IMR-90 (cell line): Measurements from ENCODE around the gene GAS2L2. TPM values are rescaled to one million over a fixed set of nuclear protein-coding genes. Genes with fewer than 3 reads are reported as not detected.

Experiments
- ATAC-seq: fragments of 200-7000 bp; cut with Tn5 transposase; 2 replicates; pipeline ENCODE4 v1.9.1; 2020; ENCODE audit warnings: low read depth, mild to moderate bottlenecking, moderate library complexity
- BruUV-seq: library from RNA; stranded (reverse); fragments of 400-500 nt; replicated peaks from 2 replicates; lab custom pipeline; 2021; lab: Mats Ljungman, UMichigan
- CTCF ChIA-PET: fragments of 300-600 bp; formaldehyde crosslinking; extraction: SDS; loops from one replicate; lab custom pipeline; 2021; ENCODE audit warnings: antibody characterized with exemption; lab: Yijun Ruan, JAX
- POLR2A ChIA-PET: fragments of 300-600 bp; sonication (Branson Sonifier 250); formaldehyde crosslinking; loops from one replicate; lab custom pipeline; 2022; ENCODE audit warnings: antibody characterized with exemption; ENCODE audit not compliant: unreplicated experiment; lab: Charles Lee
- DNase-seq: peaks from one replicate; pipeline ENCODE4 v3.0.0; 2013
- H2AFZ ChIP-seq: replicated peaks from 2 replicates; pipeline ENCODE3; 2013; ENCODE audit warnings: low read length, mild to moderate bottlenecking; ENCODE audit not compliant: poor library complexity
- H2AK5ac ChIP-seq: 2 replicates; pipeline ENCODE4 v1.6.1; 2013; ENCODE audit warnings: low read depth, low read length, inconsistent platforms
- H2AK9ac ChIP-seq: replicated peaks from 2 replicates; pipeline ENCODE3; 2013; ENCODE audit warnings: mild to moderate bottlenecking, low read depth, low read length, moderate library complexity; ENCODE audit not compliant: poor library complexity
- H2BK120ac ChIP-seq: 2 replicates; pipeline ENCODE4 v1.6.1; 2013; ENCODE audit warnings: low read depth, low read length, inconsistent platforms
- H2BK15ac ChIP-seq: 3 replicates; pipeline ENCODE4 v1.6.1; 2013; ENCODE audit warnings: low read depth, low read length, inconsistent platforms
- H2BK20ac ChIP-seq: 2 replicates; pipeline ENCODE4 v1.6.1; 2013; ENCODE audit warnings: low read depth, mild to moderate bottlenecking, inconsistent platforms, low read length, moderate library complexity
- H2BK5ac ChIP-seq: 2 replicates; pipeline ENCODE4 v1.6.1; 2013; ENCODE audit warnings: mild to moderate bottlenecking, low read depth, low read length, inconsistent platforms; ENCODE audit not compliant: poor library complexity, severe bottlenecking
- H3K14ac ChIP-seq: replicated peaks from 2 replicates; pipeline ENCODE4 v1.6.1; 2013; ENCODE audit warnings: low read depth, low read length, inconsistent platforms
- H3K18ac ChIP-seq: 2 replicates; pipeline ENCODE4 v1.6.1; 2013; ENCODE audit warnings: low read depth, low read length, control low read depth
- H3K23ac ChIP-seq: 2 replicates; pipeline ENCODE4 v1.6.1; 2013; ENCODE audit warnings: low read depth, low read length, inconsistent platforms
- H3K27ac ChIP-seq: 2 replicates; pipeline ENCODE4 v1.5.1; 2013; ENCODE audit warnings: mild to moderate bottlenecking, control low read depth, low read length; ENCODE audit not compliant: insufficient read depth
- H3K27me3 ChIP-seq: 2 replicates; pipeline ENCODE4 v1.6.1; 2013; ENCODE audit warnings: low read length; ENCODE audit not compliant: control insufficient read depth, insufficient read depth
- H3K36me3 ChIP-seq: 2 replicates; pipeline ENCODE4 v1.6.1; 2013; ENCODE audit warnings: low read length, mixed read lengths; ENCODE audit not compliant: control insufficient read depth, insufficient read depth
- H3K4ac ChIP-seq: 2 replicates; pipeline ENCODE4 v1.6.1; 2013; ENCODE audit warnings: low read depth, low read length, inconsistent platforms
- H3K4me1 ChIP-seq: 2 replicates; pipeline ENCODE4 v1.6.1; 2013; ENCODE audit warnings: low read length, mixed read lengths; ENCODE audit not compliant: control insufficient read depth, insufficient read depth
- H3K4me2 ChIP-seq: 2 replicates; pipeline ENCODE4 v1.6.1; 2013; ENCODE audit warnings: low read depth, mild to moderate bottlenecking, control low read depth, low read length, moderate library complexity
- H3K4me3 ChIP-seq: 2 replicates; pipeline ENCODE4 v1.5.1; 2013; ENCODE audit warnings: low read depth, mild to moderate bottlenecking, control low read depth, low read length, moderate library complexity; ENCODE audit not compliant: insufficient read depth
- H3K56ac ChIP-seq: 2 replicates; pipeline ENCODE4 v1.6.1; 2013; ENCODE audit warnings: low read length, inconsistent platforms; ENCODE audit not compliant: insufficient read depth; ENCODE audit errors: extremely low read depth
- H3K79me1 ChIP-seq, 2 experiments: 2 replicates each; pipeline ENCODE4 v1.6.1; 2013; ENCODE audit warnings: low read length in 2 of 2, inconsistent platforms in 1 of 2, low read depth in 1 of 2
- H3K9ac ChIP-seq: 2 replicates; pipeline ENCODE4 v1.6.1; 2013; ENCODE audit warnings: low read depth, low read length, control low read depth
- H3K9me1 ChIP-seq: 2 replicates; pipeline ENCODE4 v1.6.1; 2013; ENCODE audit warnings: low read length, inconsistent platforms; ENCODE audit not compliant: insufficient read depth
- H3K9me3 ChIP-seq: 2 replicates; pipeline ENCODE4 v1.6.1; 2013; ENCODE audit warnings: low read length; ENCODE audit not compliant: control insufficient read depth, insufficient read depth
- H4K20me1 ChIP-seq: 2 replicates; pipeline ENCODE4 v1.6.1; 2013; ENCODE audit warnings: low read length, inconsistent platforms; ENCODE audit not compliant: insufficient read depth
- H4K5ac ChIP-seq: 2 replicates; pipeline ENCODE4 v1.6.1; 2013; ENCODE audit warnings: mild to moderate bottlenecking, low read depth, low read length, control low read depth
- H4K8ac ChIP-seq, 2 experiments: 2 replicates each; pipeline ENCODE4 v1.6.1; 2013; ENCODE audit warnings: low read depth in 2 of 2, low read length in 2 of 2, control low read depth in 1 of 2, inconsistent platforms in 1 of 2
- H4K91ac ChIP-seq: 2 replicates; pipeline ENCODE4 v1.6.1; 2013; ENCODE audit warnings: low read depth, low read length, inconsistent platforms; ENCODE audit not compliant: insufficient read depth
- MAZ ChIP-seq: IDR thresholded peaks from 2 replicates; pipeline ENCODE4 v1.6.1; 2012; ENCODE audit warnings: low read depth, mild to moderate bottlenecking, low read length, improper control_type of control experiment, moderate library complexity, borderline replicate concordance
- WGBS, 2 experiments: methylation state at CpG; one replicate each; pipeline versions ENCODE4 v1.1.5 to v1.1.7; 2013; ENCODE audit warnings: missing lambda C conversion rate in 2 of 2; ENCODE audit not compliant: insufficient read length in 1 of 2; ENCODE audit errors: extremely low coverage in 2 of 2; 5-methylcytosine and 5-hydroxymethylcytosine counted together
- dilution Hi-C: fragments of 300-500 bp; cut with HindIII; formaldehyde crosslinking; loops from one replicate; pipeline ENCODE4 v1.14.3; 2018; ENCODE audit warnings: low sequenced_read_pairs; ENCODE audit not compliant: unreplicated experiment
- in situ Hi-C: fragments of 300-500 bp; cut with MboI; formaldehyde crosslinking; loops from 3 replicates; pipeline ENCODE4 v1.14.3; 2019; ENCODE audit warnings: low sequenced_read_pairs, inconsistent platforms, mixed read lengths
- intact Hi-C: fragments of 100-400 bp; cut with micrococcal nuclease; formaldehyde crosslinking; loops from 2 replicates; pipeline ENCODE4 v1.10.0; 2022
- polyA plus RNA-seq, 3 experiments: library from polyadenylated mRNA; depleted of rRNA; stranded (reverse); fragments of >200 nt; gene quantifications; 2 replicates each; pipeline ENCODE4 v1.2.3, GENCODE V29; 2012; ENCODE audit warnings: low replicate concordance in 1 of 3
- total RNA-seq: library from RNA; depleted of rRNA; stranded (reverse); fragments of >200 nt; gene quantifications from 2 replicates; pipeline ENCODE4 v1.2.3, GENCODE V29; 2012

Gene GAS2L2
- total and polyA plus RNA-seq, 2 of the 4 experiments (the other 2 are of a cell fraction), result 0.02 TPM; not detected in 1

DNA sequence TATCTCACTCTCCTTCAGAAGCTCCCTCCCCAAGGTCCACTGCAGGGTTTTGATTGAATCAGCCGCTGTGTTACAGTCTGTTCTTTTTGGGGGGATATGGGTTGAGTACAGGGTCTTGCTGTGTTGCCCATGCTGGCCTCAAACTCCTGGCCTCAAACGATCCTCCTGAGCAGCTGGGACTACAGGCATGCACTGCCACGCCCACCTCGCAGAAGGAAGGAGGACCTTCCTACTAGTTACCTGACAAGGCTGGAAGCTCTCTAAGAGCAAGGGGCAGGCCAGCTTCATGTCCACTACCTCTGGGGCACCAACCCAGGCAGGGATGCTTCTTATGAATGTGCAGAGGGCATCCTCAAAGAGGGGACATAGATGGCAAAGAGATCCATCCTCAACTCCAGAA is 44.3 kb upstream of the GAS2L2 start:
- H3K4me1 ChIP-seq, result no peaks in the 10 kb centered on the region; the same call in 1 of the 2 replicates
- no peaks in the 10 kb centered on the region for H3K9me3 ChIP-seq
- no peak overlapping the region for H3K23ac ChIP-seq
- no peak overlapping the region for H3K4me2 ChIP-seq
- DNase-seq (no peak), ATAC-seq (no peak)
- no peaks in the 10 kb centered on the region for H3K36me3 ChIP-seq
- no peak overlapping the region for H3K4ac ChIP-seq
- no peak overlapping the region for H4K91ac ChIP-seq
- H3K56ac ChIP-seq, result no peak overlapping the region
- no peak overlapping the region for H2AFZ ChIP-seq
- no TSS peak for BruUV-seq
- intact Hi-C loops (no loop called here), dilution Hi-C loops (no loop called here), in situ Hi-C loops (no loop called here)
- TF ChIP-seq MAZ, result no peak
- H3K9ac ChIP-seq, result no peak overlapping the region
- H3K4me3 ChIP-seq, result no peak overlapping the region
- WGBS, 2 experiments, result no CpG with 5 or more reads among the region's 4 CpGs
- H3K14ac ChIP-seq, result no peak overlapping the region
- peaks cover 61% of the 10 kb centered on the region for H3K27me3 ChIP-seq
- no peak overlapping the region for H2BK5ac ChIP-seq
- H2BK15ac ChIP-seq, result no peak overlapping the region
- H3K27ac ChIP-seq, result no peak overlapping the region
- POLR2A ChIA-PET, result interaction anchor here (0.7 kb wide), 1 partner anchor 12 kb away, joined by 3 read pairs; the partner anchor contains the start of gene TAF15
- H4K5ac ChIP-seq, result no peak overlapping the region
- no peak overlapping the region for H2AK5ac ChIP-seq
- no peak overlapping the region for H4K8ac ChIP-seq
- CTCF ChIA-PET, result interaction anchor here (1.0 kb wide), 1 partner anchor 33 kb away, joined by 5 read pairs; no protein-coding TSS in a partner anchor
- no peak overlapping the region for H2BK120ac ChIP-seq
- no peaks in the 10 kb centered on the region for H4K20me1 ChIP-seq
- H3K9me1 ChIP-seq, result no peaks in the 10 kb centered on the region
- H3K18ac ChIP-seq, result no peak overlapping the region
- no peaks in the 10 kb centered on the region for H3K79me1 ChIP-seq
- no peak overlapping the region for H2AK9ac ChIP-seq
- no peak overlapping the region for H2BK20ac ChIP-seq
